SU-DHL-6 (cell line): ENCODE measurements around the gene SLC26A9.

Experiments used
- H2AFZ ChIP-seq: fragments of 200-600 bp; sonication (generic); 2 replicates; pipeline ENCODE4 v1.6.1; 2014; ENCODE audit warnings: low read depth, mild to moderate bottlenecking, moderate library complexity, mixed read lengths, antibody characterized with exemption, low read length; ENCODE audit not compliant: severe bottlenecking
- H3F3A ChIP-seq: fragments of 200-600 bp; shearing (Covaris generic); 2 replicates; pipeline ENCODE4 v1.6.0; 2016; ENCODE audit warnings: antibody characterized with exemption, mild to moderate bottlenecking; ENCODE audit not compliant: insufficient read depth
- H3K27ac ChIP-seq: fragments of 200-600 bp; sonication (generic); 2 replicates; pipeline ENCODE4 v1.5.1; 2016; ENCODE audit warnings: low read depth, mild to moderate bottlenecking, low read length, moderate library complexity, mixed read lengths
- H3K27me3 ChIP-seq: fragments of 200-600 bp; sonication (generic), shearing (Covaris generic); 2 replicates; pipeline ENCODE4 v1.6.0; 2014; ENCODE audit warnings: mild to moderate bottlenecking, low read length
- H3K36me3 ChIP-seq: fragments of 200-600 bp; sonication (generic); 2 replicates; pipeline ENCODE4 v1.6.1; 2014; ENCODE audit warnings: mild to moderate bottlenecking, low read length, mixed read lengths
- H3K4me2 ChIP-seq: fragments of 300-600, 200-600 bp; shearing (Covaris generic), sonication (generic); 2 replicates; pipeline ENCODE4 v1.6.0; 2014; ENCODE audit warnings: low read length, low read depth, mild to moderate bottlenecking; ENCODE audit not compliant: poor library complexity, severe bottlenecking
- H3K4me3 ChIP-seq: fragments of 200-600 bp; sonication (generic); 2 replicates; pipeline ENCODE4 v1.5.1; 2014; ENCODE audit warnings: antibody characterized with exemption, low read length, mild to moderate bottlenecking, mixed read lengths; ENCODE audit not compliant: insufficient read depth, poor library complexity, severe bottlenecking
- H3K79me2 ChIP-seq: fragments of 200-600 bp; sonication (generic); 2 replicates; pipeline ENCODE4 v1.6.1; 2014; ENCODE audit warnings: mild to moderate bottlenecking, low read length, moderate library complexity; ENCODE audit not compliant: insufficient read depth
- H3K9ac ChIP-seq: fragments of 200-600 bp; sonication (generic); 2 replicates; pipeline ENCODE4 v1.7.0; 2014; ENCODE audit warnings: mild to moderate bottlenecking, low read length
- H3K9me2 ChIP-seq: fragments of 200-600 bp; sonication (generic); replicated peaks from 2 replicates; pipeline ENCODE4 v1.6.1; 2014; ENCODE audit warnings: low read length; ENCODE audit not compliant: insufficient read depth
- H3K9me3 ChIP-seq: fragments of 200-600 bp; sonication (generic); 2 replicates; pipeline ENCODE4 v1.6.1; 2014; ENCODE audit warnings: low read length, mixed read lengths; ENCODE audit not compliant: insufficient read depth
- H4K20me1 ChIP-seq: fragments of 200-600 bp; sonication (generic); 2 replicates; pipeline ENCODE4 v1.6.1; 2014; ENCODE audit warnings: low read depth, mild to moderate bottlenecking, antibody characterized with exemption, low read length, moderate library complexity, mixed read lengths
- CTCF ChIP-seq: fragments of 200-600 bp; sonication (generic); IDR thresholded peaks from one replicate; pipeline ENCODE4 v1.5.1; 2017; ENCODE audit warnings: antibody characterized with exemption, mild to moderate bottlenecking, low read length, moderate library complexity; ENCODE audit not compliant: insufficient read depth, poor library complexity, severe bottlenecking
- EZH2phosphoT487 ChIP-seq: fragments of 200-600 bp; sonication (generic), shearing (Covaris generic); conservative IDR thresholded peaks from 2 replicates; pipeline ENCODE4 v1.6.1; 2018; ENCODE audit warnings: mild to moderate bottlenecking, antibody characterized with exemption, low read length, moderate library complexity, mixed read lengths

The SLC26A9 gene

GRCh38 chr1:205916541-205916940 is 26.7 kb downstream of the SLC26A9 start:
- no peak overlapping the region for H3K9ac ChIP-seq
- H3K9me3 ChIP-seq: no peaks in the 10 kb centered on the region
- no peak overlapping the region for H3K27ac ChIP-seq
- no peaks in the 10 kb centered on the region for H3K27me3 ChIP-seq
- H3K9me2 ChIP-seq: no peaks in the 10 kb centered on the region
- H4K20me1 ChIP-seq: no peaks in the 10 kb centered on the region
- no peak overlapping the region for H3K4me3 ChIP-seq
- H3K4me2 ChIP-seq: no peak overlapping the region
- H3K79me2 ChIP-seq: no peaks in the 10 kb centered on the region
- TF ChIP-seq EZH2phosphoT487 (no peak), CTCF (no peak)
- no peaks in the 10 kb centered on the region for H3F3A ChIP-seq
- H2AFZ ChIP-seq: no peak overlapping the region
- H3K36me3 ChIP-seq: no peaks in the 10 kb centered on the region

- H3K9me3 ChIP-seq: no peaks in the 10 kb centered on the region
- H3K27me3 ChIP-seq: no peaks in the 10 kb centered on the region
- no peaks in the 10 kb centered on the region for H4K20me1 ChIP-seq
- TF ChIP-seq CTCF (no peak), EZH2phosphoT487 (no peak)
- H3K27ac ChIP-seq: no peak overlapping the region
- no peaks in the 10 kb centered on the region for H3K9me2 ChIP-seq
- no peaks in the 10 kb centered on the region for H3F3A ChIP-seq
- no peak overlapping the region for H3K9ac ChIP-seq
- H3K4me2 ChIP-seq: no peak overlapping the region
- H3K79me2 ChIP-seq: no peaks in the 10 kb centered on the region
- no peaks in the 10 kb centered on the region for H3K36me3 ChIP-seq
- no peak overlapping the region for H2AFZ ChIP-seq
- no peak overlapping the region for H3K4me3 ChIP-seq
Observed at GRCh38 chr1:205915354-205915990, 27.8 kb downstream of the SLC26A9 start.

GRCh38 chr1:205914730-205915129 is 28.5 kb downstream of the SLC26A9 start:
- Histone ChIP-seq H3K4me2 (no peak overlapping the region), H3K36me3 (no peaks in the 10 kb centered on the region), H3K27ac (no peak overlapping the region), H3K9me3 (no peaks in the 10 kb centered on the region), H3F3A (no peaks in the 10 kb centered on the region), H3K9me2 (no peaks in the 10 kb centered on the region), H2AFZ (no peak overlapping the region), H4K20me1 (no peaks in the 10 kb centered on the region), H3K4me3 (no peak overlapping the region), H3K27me3 (no peaks in the 10 kb centered on the region), H3K79me2 (no peaks in the 10 kb centered on the region), H3K9ac (no peak overlapping the region)
- TF ChIP-seq EZH2phosphoT487 (no peak), CTCF (no peak)
